ENCODE data around the gene WWOX. TPM values are rescaled to one million over a fixed set of nuclear protein-coding genes. Genes with fewer than 3 reads are reported as not detected.

The WWOX gene
- total RNA-seq, 1 experiment from 2014 or later = 28.3 TPM

GRCh38 chr16:78286065-78286464 is 186.6 kb downstream of the WWOX start:
- Histone ChIP-seq H3K27ac (ENCODE audit: low read length) (no peak overlapping the region), H3K36me3 (ENCODE audit: low read depth, low read length) (no peaks in the 10 kb centered on the region), H3K79me2 (ENCODE audit: low read length) (no peaks in the 10 kb centered on the region), H3F3A (ENCODE audit: low read length, unreplicated experiment) (no peaks in the 10 kb centered on the region), H4K20me1 (ENCODE audit: low read length) (no peaks in the 10 kb centered on the region), H3K4me2 (ENCODE audit: low read length) (no peak overlapping the region), H3K9ac (ENCODE audit: low read length) (no peak overlapping the region), H3K4me1 (ENCODE audit: insufficient read depth, low read length) (no peaks in the 10 kb centered on the region), H3K4me3 (ENCODE audit: low read length) (no peak overlapping the region), H3K9me3 (ENCODE audit: low read length) (no peaks in the 10 kb centered on the region), H3K27me3 (ENCODE audit: low read length) (no peaks in the 10 kb centered on the region), H3K9me2 (replicated peaks; ENCODE audit: low read length) (no peaks in the 10 kb centered on the region), H2AFZ (ENCODE audit: low read length) (no peak overlapping the region)
- no peak for DNase-seq
- POLR2A ChIA-PET (ENCODE audit: unreplicated experiment) = no interaction called here
- intact Hi-C loops (cut with micrococcal nuclease) = no loop called here
- no TSS peak for BruUV-seq (replicated peaks)
- CTCF ChIA-PET = no interaction called here
- TF ChIP-seq CTCF (conservative IDR thresholded peaks at IDR 0.05; ENCODE audit: low read depth, low read length) (no peak), EZH2 (IDR thresholded peaks at IDR 0.05; ENCODE audit: low read length, unreplicated experiment) (no peak)
- ATAC-seq = no peak

- H2AFZ ChIP-seq (ENCODE audit: low read length) = no peak overlapping the region
- H3K4me1 ChIP-seq (ENCODE audit: insufficient read depth, low read length) = no peaks in the 10 kb centered on the region
- intact Hi-C loops (cut with micrococcal nuclease) = no loop called here
- BruUV-seq (replicated peaks) = no TSS peak
- TF ChIP-seq EZH2 (IDR thresholded peaks at IDR 0.05; ENCODE audit: low read length, unreplicated experiment) = no peak
- H3K36me3 ChIP-seq (ENCODE audit: low read depth, low read length) = no peaks in the 10 kb centered on the region
- no peak overlapping the region for H3K4me3 ChIP-seq (ENCODE audit: low read length)
- no peak overlapping the region for H3K4me2 ChIP-seq (ENCODE audit: low read length)
- no peaks in the 10 kb centered on the region for H4K20me1 ChIP-seq (ENCODE audit: low read length)
- ChIA-PET POLR2A (ENCODE audit: unreplicated experiment) (no interaction called here), CTCF (no interaction called here)
- H3K9ac ChIP-seq (ENCODE audit: low read length) = no peak overlapping the region
- H3F3A ChIP-seq (ENCODE audit: low read length, unreplicated experiment) = no peaks in the 10 kb centered on the region
- H3K9me2 ChIP-seq (replicated peaks; ENCODE audit: low read length) = no peaks in the 10 kb centered on the region
- H3K27me3 ChIP-seq (ENCODE audit: low read length) = no peaks in the 10 kb centered on the region
- DNase-seq (no peak), ATAC-seq (no peak)
- no peaks in the 10 kb centered on the region for H3K79me2 ChIP-seq (ENCODE audit: low read length)
- H3K27ac ChIP-seq (ENCODE audit: low read length) = no peak overlapping the region
- H3K9me3 ChIP-seq (ENCODE audit: low read length) = no peaks in the 10 kb centered on the region
These were observed 189.4 kb downstream of the WWOX start for GRCh38 chr16:78288888-78289287.

- POLR2A ChIA-PET (ENCODE audit: unreplicated experiment) = no interaction called here
These were observed 189.9 kb downstream of the WWOX start for GRCh38 chr16:78289373-78289772.

More at GRCh38 chr16:78289373-78289772, 189.9 kb downstream of the WWOX start:
- no peak overlapping the region for H3K4me3 ChIP-seq (ENCODE audit: low read length)
- no peaks in the 10 kb centered on the region for H3K9me2 ChIP-seq (replicated peaks; ENCODE audit: low read length)
- H3F3A ChIP-seq (ENCODE audit: low read length, unreplicated experiment) = no peaks in the 10 kb centered on the region
- no peaks in the 10 kb centered on the region for H3K27me3 ChIP-seq (ENCODE audit: low read length)
- H3K9ac ChIP-seq (ENCODE audit: low read length) = no peak overlapping the region
- H3K27ac ChIP-seq (ENCODE audit: low read length) = no peak overlapping the region
- H3K4me2 ChIP-seq (ENCODE audit: low read length) = no peak overlapping the region
- no peak overlapping the region for H2AFZ ChIP-seq (ENCODE audit: low read length)
- BruUV-seq (replicated peaks) = no TSS peak
- no peaks in the 10 kb centered on the region for H4K20me1 ChIP-seq (ENCODE audit: low read length)
- H3K36me3 ChIP-seq (ENCODE audit: low read depth, low read length) = no peaks in the 10 kb centered on the region
- DNase-seq (no peak), ATAC-seq (no peak)
- H3K79me2 ChIP-seq (ENCODE audit: low read length) = no peaks in the 10 kb centered on the region
- H3K4me1 ChIP-seq (ENCODE audit: insufficient read depth, low read length) = no peaks in the 10 kb centered on the region
- CTCF ChIA-PET = no interaction called here
- TF ChIP-seq EZH2 (IDR thresholded peaks at IDR 0.05; ENCODE audit: low read length, unreplicated experiment) = no peak
- no peak for TF ChIP-seq CTCF (conservative IDR thresholded peaks at IDR 0.05; ENCODE audit: low read depth, low read length)
- no peak for TF ChIP-seq EZH2phosphoT487 (IDR thresholded peaks at IDR 0.05; ENCODE audit: borderline replicate concordance, low read length)
- intact Hi-C loops (cut with micrococcal nuclease) = no loop called here
- H3K9me3 ChIP-seq (ENCODE audit: low read length) = no peaks in the 10 kb centered on the region
